ENCODE results near the gene CDK10.

- TF ChIP-seq CTCF (IDR thresholded peaks at IDR 0.05; ENCODE audit: low read depth, low read length, poor library complexity, severe bottlenecking) (no peak), EZH2phosphoT487 (IDR thresholded peaks at IDR 0.05; ENCODE audit: borderline replicate concordance, low read length) (no peak)
Measured at GRCh38 chr16:89723279-89724250, 37.1 kb downstream of the CDK10 start.
